Brain microvascular endothelial cell (primary cell): ENCODE data around the gene SPATA32.

Experiments used
- DNase-seq: peaks from one replicate; pipeline ENCODE4 v3.0.0-alpha.2; 2020
- H3K27ac ChIP-seq: fragments of 250-450 bp; sonication (Bioruptor Pico); 2 replicates; pipeline ENCODE4 v1.5.1; 2020; ENCODE audit warnings: mild to moderate bottlenecking, moderate library complexity
- H3K27me3 ChIP-seq: fragments of 250-450 bp; sonication (Bioruptor Pico); replicated peaks from 2 replicates; pipeline ENCODE4 v1.5.1; 2020; ENCODE audit warnings: mild to moderate bottlenecking
- H3K36me3 ChIP-seq: fragments of 250-450 bp; sonication (Bioruptor Pico); replicated peaks from 2 replicates; pipeline ENCODE4 v1.5.1; 2020; ENCODE audit warnings: mild to moderate bottlenecking
- H3K4me3 ChIP-seq: 2 replicates; pipeline ENCODE4 v1.5.1; 2011; ENCODE audit warnings: low read depth, mild to moderate bottlenecking, control low read depth, low read length, moderate library complexity
- CTCF ChIP-seq: IDR thresholded peaks from 2 replicates; pipeline ENCODE4 v1.5.1; 2011; ENCODE audit warnings: low read depth, mild to moderate bottlenecking, moderate library complexity, low read length, control low read depth, inconsistent platforms; ENCODE audit errors: missing control alignments
- in situ Hi-C: cut with HindIII; loops from 2 replicates; pipeline ENCODE4 v1.10.0; 2017; ENCODE audit warnings: low sequenced_read_pairs, low pct_ligation_motif_present

The SPATA32 gene

GRCh38 chr17:45291171-45291805 is 29.4 kb upstream of the SPATA32 start:
- TF ChIP-seq CTCF: no peak
- Histone ChIP-seq H3K4me3 (no peak overlapping the region), H3K27ac (no peak overlapping the region), H3K36me3 (peaks cover 40% of the 10 kb centered on the region), H3K27me3 (no peaks in the 10 kb centered on the region)
- in situ Hi-C loops: no loop called here
- DNase-seq: no peak

- no peak for TF ChIP-seq CTCF
- Histone ChIP-seq H3K36me3 (peaks cover 47% of the 10 kb centered on the region), H3K4me3 (no peak overlapping the region), H3K27ac (no peak overlapping the region), H3K27me3 (no peaks in the 10 kb centered on the region)
- DNase-seq: no peak
- in situ Hi-C loops: no loop called here
Observed at GRCh38 chr17:45290269-45290765, 28.4 kb upstream of the SPATA32 start.

- Histone ChIP-seq H3K27ac (no peak overlapping the region), H3K4me3 (no peak overlapping the region), H3K27me3 (no peaks in the 10 kb centered on the region), H3K36me3 (peaks cover 55% of the 10 kb centered on the region)
- in situ Hi-C loops: no loop called here
- no peak for DNase-seq
- no peak for TF ChIP-seq CTCF
Observed at GRCh38 chr17:45289301-45290268, 27.7 kb upstream of the SPATA32 start.

GRCh38 chr17:45288825-45289224 is 26.9 kb upstream of the SPATA32 start:
- no peak overlapping the region for H3K4me3 ChIP-seq
- no peak for DNase-seq
- no peak for TF ChIP-seq CTCF
- H3K27me3 ChIP-seq: no peaks in the 10 kb centered on the region
- no peak overlapping the region for H3K27ac ChIP-seq
- peaks cover 62% of the 10 kb centered on the region for H3K36me3 ChIP-seq
- in situ Hi-C loops: no loop called here

GRCh38 chr17:45287526-45288500 is 25.9 kb upstream of the SPATA32 start:
- Histone ChIP-seq H3K36me3 (peaks cover 70% of the 10 kb centered on the region), H3K27me3 (no peaks in the 10 kb centered on the region), H3K4me3 (no peak overlapping the region), H3K27ac (no peak overlapping the region)
- in situ Hi-C loops: no loop called here
- no peak for TF ChIP-seq CTCF
- DNase-seq: no peak
